Measurements from ENCODE around the gene FNDC3B. TPM values are rescaled to one million over a fixed set of nuclear protein-coding genes. Genes with fewer than 3 reads are reported as not detected.
A peak's percentile ranks its signal among the peaks of the same experiment; 100 is the strongest.

Gene FNDC3B
- polyA plus RNA-seq, 2 of the 4 experiments (the other 2 are of a cell fraction): 29.5 to 33.6 TPM

DNA sequence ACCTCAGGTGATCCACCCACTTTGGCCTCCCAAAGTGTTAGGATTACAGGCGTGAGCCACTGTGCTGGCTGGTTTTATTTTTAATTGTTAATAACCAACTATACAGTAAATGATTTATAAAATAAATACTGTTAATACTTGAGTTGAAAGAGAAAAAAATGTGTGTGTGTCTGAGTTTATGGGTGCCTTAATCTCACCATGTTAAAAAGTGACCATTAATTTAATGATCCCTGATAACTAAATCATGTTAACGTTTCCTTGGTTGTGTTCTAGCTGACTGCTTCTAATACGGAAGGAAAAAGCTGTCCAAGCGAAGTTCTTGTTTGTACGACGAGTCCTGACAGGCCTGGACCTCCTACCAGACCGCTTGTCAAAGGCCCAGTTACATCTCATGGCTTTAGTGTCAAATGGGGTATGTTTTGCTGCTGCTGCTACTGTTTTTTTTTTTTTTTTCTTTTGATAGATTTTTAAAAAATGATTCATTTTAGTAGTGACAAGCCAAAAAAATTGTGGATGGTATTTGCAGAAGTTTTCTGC, 295.4 kb downstream of the FNDC3B start:
- TF ChIP-seq SMC3 (IDR thresholded peaks at IDR 0.05): no peak
- no peak for TF ChIP-seq FOSL2 (IDR thresholded peaks at IDR 0.05)
- no peak for TF ChIP-seq FOSL2 (CRISPR knock-in tag; IDR thresholded peaks at IDR 0.05)
- no peak for TF ChIP-seq HOXB13 (CRISPR knock-in tag; IDR thresholded peaks at IDR 0.05; ENCODE audit: low read depth)
- no peak for TF ChIP-seq CBX2 (IDR thresholded peaks at IDR 0.05; ENCODE audit: borderline replicate concordance, low read depth)
- TF ChIP-seq, protein P1, sequence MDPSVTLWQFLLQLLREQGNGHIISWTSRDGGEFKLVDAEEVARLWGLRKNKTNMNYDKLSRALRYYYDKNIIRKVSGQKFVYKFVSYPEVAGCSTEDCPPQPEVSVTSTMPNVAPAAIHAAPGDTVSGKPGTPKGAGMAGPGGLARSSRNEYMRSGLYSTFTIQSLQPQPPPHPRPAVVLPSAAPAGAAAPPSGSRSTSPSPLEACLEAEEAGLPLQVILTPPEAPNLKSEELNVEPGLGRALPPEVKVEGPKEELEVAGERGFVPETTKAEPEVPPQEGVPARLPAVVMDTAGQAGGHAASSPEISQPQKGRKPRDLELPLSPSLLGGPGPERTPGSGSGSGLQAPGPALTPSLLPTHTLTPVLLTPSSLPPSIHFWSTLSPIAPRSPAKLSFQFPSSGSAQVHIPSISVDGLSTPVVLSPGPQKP (IDR thresholded peaks at IDR 0.05; ENCODE audit: low read depth, low read length): no peak
- no peak for TF ChIP-seq ZSCAN20 (CRISPR knock-in tag; IDR thresholded peaks at IDR 0.05)
- Histone ChIP-seq H3K4me2 (no peak overlapping the region), H3K4me3 (no peak overlapping the region), H3K4me1 (peaks cover 5% of the 10 kb centered on the region), H3K27ac (0 out of 6 replicates have a peak overlapping the region, but pooled peaks of 1 of the 2 experiments have one; percentile 33), H3K9me3 (no peaks in the 10 kb centered on the region)
- DNase-seq (ENCODE audit: low read depth in 1 of 2, low spot score in 1 of 2): no peak
- ChIA-PET CTCF (interaction anchor here (0.7 kb wide), 1 partner anchor 255 kb away, joined by 4 read pairs; no protein-coding TSS in a partner anchor), POLR2A (no interaction called here)
- FAIRE-seq: no peak
- 87% methylated on average over 7 of the region's 7 CpGs for WGBS (ENCODE audit: missing lambda C conversion rate)
- ATAC-seq: no peak

DNA sequence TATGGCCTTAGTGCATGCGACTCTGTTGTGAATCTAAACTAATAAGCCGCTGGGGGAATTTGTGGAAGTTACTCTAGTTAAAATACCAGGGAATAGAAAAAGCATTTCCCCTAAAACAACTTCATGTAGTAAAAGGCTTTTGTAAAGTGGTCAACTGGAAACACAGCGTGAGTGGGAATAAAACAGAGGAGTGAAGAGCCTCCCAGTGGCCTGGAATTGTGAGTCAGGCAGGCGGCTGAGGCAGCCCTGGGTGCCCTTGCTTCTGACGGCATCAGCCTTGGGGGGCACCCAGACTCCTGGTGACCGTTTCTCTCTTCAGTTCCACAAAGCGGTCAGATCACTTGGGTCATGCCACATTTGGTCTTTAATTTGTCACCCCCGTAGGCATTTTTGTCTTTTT, 300.5 kb downstream of the FNDC3B start:
- ChIA-PET CTCF (interaction anchor here (1.4 to 2.7 kb wide), 4 partner anchors 7 to 211 kb away, joined by 3 to 18 read pairs (median 9); no protein-coding TSS in a partner anchor), POLR2A (no interaction called here)
- TF ChIP-seq CBX2 (IDR thresholded peaks at IDR 0.05; ENCODE audit: borderline replicate concordance, low read depth): no peak
- no peak for TF ChIP-seq FOSL2 (IDR thresholded peaks at IDR 0.05)
- no peak for TF ChIP-seq FOSL2 (CRISPR knock-in tag; IDR thresholded peaks at IDR 0.05)
- TF ChIP-seq RARB (CRISPR knock-in tag; IDR thresholded peaks at IDR 0.05): no peak
- TF ChIP-seq RNF2 (IDR thresholded peaks at IDR 0.05; ENCODE audit: borderline replicate concordance, low read depth): no peak
- TF ChIP-seq ZNF302 (CRISPR knock-in tag; IDR thresholded peaks at IDR 0.05): no peak
- TF ChIP-seq ESRRA (IDR thresholded peaks at IDR 0.05; ENCODE audit: borderline replicate concordance, low read length): no peak
- TF ChIP-seq CBX8 (IDR thresholded peaks at IDR 0.05): no peak
- TF ChIP-seq RFX5 (IDR thresholded peaks at IDR 0.05): no peak
- no peak for TF ChIP-seq FOXS1 (CRISPR knock-in tag; IDR thresholded peaks at IDR 0.05)
- TF ChIP-seq TP53 (CRISPR knock-in tag; IDR thresholded peaks at IDR 0.05): no peak
- DNase-seq (ENCODE audit: low read depth in 1 of 2, low spot score in 1 of 2) (no peak), FAIRE-seq (no peak), ATAC-seq (peak in 1 of 2 experiments; percentile 36; a peak in 1 of 6 replicates)
- Histone ChIP-seq H3K4me3 (no peak overlapping the region), H3K27ac (peak overlapping the region in 1 of 2 experiments; percentile 30; a peak in 1 of 6 replicates), H3K4me1 (peaks cover 5% of the 10 kb centered on the region; the same call in 1 of the 3 replicates), H3K9me3 (no peaks in the 10 kb centered on the region), H3K4me2 (no peak overlapping the region)
- WGBS (ENCODE audit: missing lambda C conversion rate): 94% methylated on average over 8 of the region's 8 CpGs

DNA sequence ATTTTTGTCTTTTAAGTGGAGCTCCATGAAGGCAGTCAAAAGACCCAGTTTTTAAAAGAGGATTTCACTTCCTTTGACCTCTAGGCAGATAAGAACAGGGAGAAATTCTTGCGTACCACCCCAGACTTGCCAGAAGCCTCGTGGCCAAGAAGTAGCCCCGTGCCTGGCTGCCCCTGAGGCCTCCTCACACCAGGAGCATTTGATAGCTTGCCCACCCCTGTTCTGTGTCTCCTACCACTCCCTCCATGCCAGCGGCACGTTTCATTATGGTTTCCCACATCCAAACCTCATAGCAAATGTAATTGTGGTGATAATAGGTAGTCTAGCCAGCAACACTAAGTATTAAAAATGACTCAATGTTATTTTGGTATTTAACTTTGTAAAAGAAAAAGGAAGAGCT, 301.2 kb downstream of the FNDC3B start:
- Histone ChIP-seq H3K4me1 (peaks cover 5% of the 10 kb centered on the region; the same call in 1 of the 3 replicates), H3K9me3 (no peaks in the 10 kb centered on the region), H3K4me3 (no peak overlapping the region), H3K27ac (peak overlapping the region; percentile 20 to 53; a peak in 2 of 6 replicates), H3K4me2 (no peak overlapping the region)
- CTCF ChIA-PET: interaction anchor here (0.6 to 2.7 kb wide), 12 partner anchors 8 to 356 kb away, joined by 3 to 18 read pairs (median 5); no protein-coding TSS in a partner anchor
- DNase-seq (ENCODE audit: low read depth in 1 of 2, low spot score in 1 of 2) (no peak), ATAC-seq (no peak), FAIRE-seq (no peak)
- WGBS (ENCODE audit: missing lambda C conversion rate): 95% methylated on average over 5 of the region's 5 CpGs
- POLR2A ChIA-PET: no interaction called here
- TF ChIP-seq SREBF2 (IDR thresholded peaks at IDR 0.05) (no peak), TP53 (CRISPR knock-in tag; IDR thresholded peaks at IDR 0.05) (no peak), KDM1A (IDR thresholded peaks at IDR 0.05; ENCODE audit: low read depth) (no peak), HDAC2 (IDR thresholded peaks at IDR 0.05) (no peak), NPAS2 (CRISPR knock-in tag; IDR thresholded peaks at IDR 0.05; ENCODE audit: borderline replicate concordance) (no peak), RFX5 (IDR thresholded peaks at IDR 0.05) (no peak), EP300 (IDR thresholded peaks at IDR 0.05) (no peak), EHMT2 (IDR thresholded peaks at IDR 0.05; ENCODE audit: low read depth) (no peak), CHD2 (IDR thresholded peaks at IDR 0.05; ENCODE audit: low read length, partially characterized antibody) (no peak), POLR2AphosphoS2 (conservative IDR thresholded peaks at IDR 0.05; ENCODE audit: low read length) (no peak), ZNF302 (CRISPR knock-in tag; IDR thresholded peaks at IDR 0.05) (no peak), FOSL2 (IDR thresholded peaks at IDR 0.05) (no peak), FOSL2 (CRISPR knock-in tag; IDR thresholded peaks at IDR 0.05) (no peak), RAD21 (conservative IDR thresholded peaks at IDR 0.05 in 1 of 2, IDR thresholded peaks at IDR 0.05 in 1 of 2) (no peak), FOXS1 (CRISPR knock-in tag; IDR thresholded peaks at IDR 0.05) (no peak), BHLHE40 (IDR thresholded peaks at IDR 0.05; ENCODE audit: low read depth, low read length) (no peak)
- TF ChIP-seq, protein P2, sequence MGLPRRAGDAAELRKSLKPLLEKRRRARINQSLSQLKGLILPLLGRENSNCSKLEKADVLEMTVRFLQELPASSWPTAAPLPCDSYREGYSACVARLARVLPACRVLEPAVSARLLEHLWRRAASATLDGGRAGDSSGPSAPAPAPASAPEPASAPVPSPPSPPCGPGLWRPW (IDR thresholded peaks at IDR 0.05): no peak
- TF ChIP-seq, protein P3, sequence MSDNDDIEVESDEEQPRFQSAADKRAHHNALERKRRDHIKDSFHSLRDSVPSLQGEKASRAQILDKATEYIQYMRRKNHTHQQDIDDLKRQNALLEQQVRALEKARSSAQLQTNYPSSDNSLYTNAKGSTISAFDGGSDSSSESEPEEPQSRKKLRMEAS (IDR thresholded peaks at IDR 0.05): no peak
- TF ChIP-seq, protein P4, sequence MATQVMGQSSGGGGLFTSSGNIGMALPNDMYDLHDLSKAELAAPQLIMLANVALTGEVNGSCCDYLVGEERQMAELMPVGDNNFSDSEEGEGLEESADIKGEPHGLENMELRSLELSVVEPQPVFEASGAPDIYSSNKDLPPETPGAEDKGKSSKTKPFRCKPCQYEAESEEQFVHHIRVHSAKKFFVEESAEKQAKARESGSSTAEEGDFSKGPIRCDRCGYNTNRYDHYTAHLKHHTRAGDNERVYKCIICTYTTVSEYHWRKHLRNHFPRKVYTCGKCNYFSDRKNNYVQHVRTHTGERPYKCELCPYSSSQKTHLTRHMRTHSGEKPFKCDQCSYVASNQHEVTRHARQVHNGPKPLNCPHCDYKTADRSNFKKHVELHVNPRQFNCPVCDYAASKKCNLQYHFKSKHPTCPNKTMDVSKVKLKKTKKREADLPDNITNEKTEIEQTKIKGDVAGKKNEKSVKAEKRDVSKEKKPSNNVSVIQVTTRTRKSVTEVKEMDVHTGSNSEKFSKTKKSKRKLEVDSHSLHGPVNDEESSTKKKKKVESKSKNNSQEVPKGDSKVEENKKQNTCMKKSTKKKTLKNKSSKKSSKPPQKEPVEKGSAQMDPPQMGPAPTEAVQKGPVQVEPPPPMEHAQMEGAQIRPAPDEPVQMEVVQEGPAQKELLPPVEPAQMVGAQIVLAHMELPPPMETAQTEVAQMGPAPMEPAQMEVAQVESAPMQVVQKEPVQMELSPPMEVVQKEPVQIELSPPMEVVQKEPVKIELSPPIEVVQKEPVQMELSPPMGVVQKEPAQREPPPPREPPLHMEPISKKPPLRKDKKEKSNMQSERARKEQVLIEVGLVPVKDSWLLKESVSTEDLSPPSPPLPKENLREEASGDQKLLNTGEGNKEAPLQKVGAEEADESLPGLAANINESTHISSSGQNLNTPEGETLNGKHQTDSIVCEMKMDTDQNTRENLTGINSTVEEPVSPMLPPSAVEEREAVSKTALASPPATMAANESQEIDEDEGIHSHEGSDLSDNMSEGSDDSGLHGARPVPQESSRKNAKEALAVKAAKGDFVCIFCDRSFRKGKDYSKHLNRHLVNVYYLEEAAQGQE (IDR thresholded peaks at IDR 0.05): no peak

Data from A549 (cell line).